Heart left ventricle (tissue), 16 donors: Measurements from ENCODE around the gene LOXHD1. TPM values are rescaled to one million over a fixed set of nuclear protein-coding genes. Genes with fewer than 3 reads are reported as not detected.

Experiments used
- ATAC-seq, 4 donors: fragments of 200-7000 bp; cut with Tn5 transposase; one replicate each; pipeline ENCODE4 v1.9.1; 2020 to 2022; ENCODE audit warnings: moderate library complexity in 4 of 4, mild to moderate bottlenecking in 3 of 4, moderate number of reproducible peaks in 1 of 4
- DNase-seq, 5 donors: peaks; one replicate each; pipeline ENCODE4 v3.0.0-alpha.2; 2020
- H3K27ac ChIP-seq, 12 donors: fragments of 200-600 bp; sonication (generic) in 4 of 12; one replicate each; pipeline versions ENCODE4 v1.5.0 to v1.8.0; 2016 to 2022; ENCODE audit warnings: mild to moderate bottlenecking in 2 of 12
- H3K27me3 ChIP-seq, 9 donors: fragments of 200-600 bp; sonication (generic) in 2 of 9; one replicate each; pipeline versions ENCODE4 v1.5.1 to v1.8.0; 2016 to 2022; ENCODE audit warnings: mild to moderate bottlenecking in 3 of 9
- H3K36me3 ChIP-seq, 9 donors: fragments of 200-600 bp; sonication (generic) in 2 of 9; one replicate each; pipeline versions ENCODE4 v1.5.0 to v1.8.0; 2018 to 2022; ENCODE audit warnings: mild to moderate bottlenecking in 2 of 9
- H3K4me1 ChIP-seq, 12 donors: fragments of 200-600 bp; sonication (generic) in 4 of 12; one replicate each; pipeline versions ENCODE4 v1.5.0 to v1.8.0; 2016 to 2022; ENCODE audit warnings: mild to moderate bottlenecking in 3 of 12
- H3K4me3 ChIP-seq, 12 donors: fragments of 200-600 bp; sonication (generic) in 4 of 12; one replicate each; pipeline versions ENCODE4 v1.5.0 to v1.8.0; 2017 to 2022; ENCODE audit warnings: mild to moderate bottlenecking in 9 of 12, moderate library complexity in 4 of 12
- H3K9me3 ChIP-seq, 12 donors: fragments of 200-600 bp; sonication (generic) in 4 of 12; one replicate each; pipeline versions ENCODE4 v1.5.0 to v1.8.0; 2016 to 2022; ENCODE audit warnings: mild to moderate bottlenecking in 1 of 12
- CTCF ChIP-seq, 12 donors: fragments of 200-600 bp; sonication (generic) in 4 of 12; IDR thresholded peaks; one replicate each; pipeline versions ENCODE4 v1.5.0 to v1.8.0; 2018 to 2022; ENCODE audit warnings: antibody characterized with exemption in 12 of 12, mild to moderate bottlenecking in 5 of 12
- POLR2A ChIP-seq, 2 donors: fragments of 450-650 bp; IDR thresholded peaks; one replicate each; pipeline ENCODE4 v1.6.1; 2017; ENCODE audit warnings: antibody characterized with exemption in 2 of 2, mild to moderate bottlenecking in 2 of 2, moderate library complexity in 2 of 2
- WGBS, 4 donors: extraction: QIAGEN DNeasy Blood & Tissue Kit in 2 of 4; methylation state at CpG; one replicate each; pipeline versions ENCODE4 v1.1.5 to v1.1.7; 2013 to 2018; 5-methylcytosine and 5-hydroxymethylcytosine counted together
- intact Hi-C, 10 donors: fragments of 100-400 bp; cut with DNase I; formaldehyde crosslinking; loops; one replicate each; pipeline versions ENCODE4 v1.11.1 to v1.14.2; 2022
- polyA plus RNA-seq, 2 donors: library from polyadenylated mRNA; stranded (reverse); fragments of 200-250 nt; gene quantifications; one replicate each; pipeline ENCODE4 v1.2.3, GENCODE V29; 2013
- total RNA-seq, 9 donors: library from RNA; depleted of rRNA in 2 of 9; stranded (reverse); fragments of >200 nt in 2 of 9; fragmentation: NEBNext Ultra II Directional in 3 of 9; extraction: Animal tissue kit (Norgen Biotek cat#: 25700) in 3 of 9; gene quantifications; one replicate each; pipeline versions ENCODE4 v1.1.0 to v1.2.4, GENCODE V29; 2016 to 2023
- donor health status: ischemic (EF 13 %, LVEDD 7.1; RV severe dilation, severe dysfunction).
- donor health status: healthy with polysubstance abuse.
- donor health status: DM: no; HTN: yes; CAD: no.
- donor health status: DM: no; HTN: no; CAD: no.
- donor health status: ischemic (EF 25% LVEDD 6.9; RV normal size, moderate dysfunction).
- donor health status: ischemic (EF 25% LVEDD 5.7; RV mildly dilated, moderate dysfunction).
- donor health status: healthy.
- donor health status: DM: yes; HTN: yes; CAD: no.
- donor health status: ischemic (EF 35%, LVEDD 5.7; RV mildly dilated, moderate dysfunction).
- donor health status: nonischemic (EF 11% LVEDD 7.7; RV severe dilation, severe dysfunction).
- donor health status: DM: yes; HTN: yes; CAD: no.
- donor health status: PGD.
- donor health status: ischemic (EF 29% LVEDD 5.4; RV normal size, mild dysfunction).
- donor health status: nonischemic (EF 23%, LVEDD 6.1; RV moderate dilation, normal function).

The LOXHD1 gene
- total and polyA plus RNA-seq, 11 donors: 0.19 to 1.9 (median 0.54) TPM

- no peak for DNase-seq
- no peaks in the 10 kb centered on the region for H3K4me1 ChIP-seq
- intact Hi-C loops: loop anchor here in 7 of 10 donors (1.0 to 10.0 kb wide), 6 partner anchors 68 to 104 kb away; partner anchors contain the start of gene LOXHD1 (in 4 of the 7)
- no peaks in the 10 kb centered on the region for H3K36me3 ChIP-seq
- H3K27me3 ChIP-seq: no peaks in the 10 kb centered on the region
- H3K4me3 ChIP-seq: no peak overlapping the region
- 89 to 93% (median 91%) methylated on average over 2 of the region's 2 CpGs for WGBS, 4 donors
- H3K9me3 ChIP-seq: peaks cover 0 to 6% (median 0%) of the 10 kb centered on the region in 12 donors
- ATAC-seq: no peak
- H3K27ac ChIP-seq: no peak overlapping the region
- TF ChIP-seq CTCF (IDR thresholded peaks at IDR 0.05): no peak
- no peak for TF ChIP-seq POLR2A (IDR thresholded peaks at IDR 0.05)
Observed at GRCh38 chr18:46554406-46555080, 102.5 kb downstream of the LOXHD1 start.

GRCh38 chr18:46550609-46551008 lies 106.4 kb downstream of the LOXHD1 start:
- DNase-seq (no peak), ATAC-seq (no peak)
- 83 to 94% (median 85%) methylated on average over 2 of the region's 2 CpGs for WGBS, 4 donors
- H3K4me3 ChIP-seq: no peak overlapping the region
- intact Hi-C loops: loop anchor here in 2 of 10 donors (10.0 kb wide), 1 partner anchor 74 kb away; no protein-coding TSS in a partner anchor
- H3K9me3 ChIP-seq: peaks cover 0 to 6% (median 0%) of the 10 kb centered on the region in 12 donors
- TF ChIP-seq POLR2A (IDR thresholded peaks at IDR 0.05) (no peak), CTCF (IDR thresholded peaks at IDR 0.05) (no peak)
- H3K27ac ChIP-seq: no peak overlapping the region
- no peaks in the 10 kb centered on the region for H3K36me3 ChIP-seq
- no peaks in the 10 kb centered on the region for H3K4me1 ChIP-seq
- no peaks in the 10 kb centered on the region for H3K27me3 ChIP-seq

GRCh38 chr18:46547520-46547919 lies 109.5 kb downstream of the LOXHD1 start:
- intact Hi-C loops: no loop called here
- H3K36me3 ChIP-seq: no peaks in the 10 kb centered on the region
- no peak for DNase-seq
- no peak for ATAC-seq
- peaks cover 0 to 6% (median 0%) of the 10 kb centered on the region in 12 donors for H3K9me3 ChIP-seq
- H3K27ac ChIP-seq: no peak overlapping the region
- TF ChIP-seq CTCF (IDR thresholded peaks at IDR 0.05) (no peak), POLR2A (IDR thresholded peaks at IDR 0.05) (no peak)
- WGBS, 4 donors: 31 to 56% (median 35%) methylated on average over 1 of the region's 1 CpG
- no peak overlapping the region for H3K4me3 ChIP-seq
- no peaks in the 10 kb centered on the region for H3K4me1 ChIP-seq
- H3K27me3 ChIP-seq: no peaks in the 10 kb centered on the region

- no peaks in the 10 kb centered on the region for H3K27me3 ChIP-seq
- H3K27ac ChIP-seq: no peak overlapping the region
- peaks cover 0 to 6% (median 0%) of the 10 kb centered on the region in 12 donors for H3K9me3 ChIP-seq
- intact Hi-C loops: no loop called here
- no peaks in the 10 kb centered on the region for H3K36me3 ChIP-seq
- TF ChIP-seq CTCF (IDR thresholded peaks at IDR 0.05) (no peak), POLR2A (IDR thresholded peaks at IDR 0.05) (no peak)
- H3K4me1 ChIP-seq: no peaks in the 10 kb centered on the region
- no peak overlapping the region for H3K4me3 ChIP-seq
- DNase-seq (no peak), ATAC-seq (no peak)
Observed at GRCh38 chr18:46546111-46546640, 110.8 kb downstream of the LOXHD1 start.
